GM18868 (cell line): ENCODE measurements around the gene RITA1.

Experiments used
- ATAC-seq: cut with Tn5 transposase; IDR thresholded peaks from one replicate; pipeline ENCODE4 v1.9.1; 2021; ENCODE audit warnings: mild to moderate bottlenecking, moderate library complexity; ENCODE audit not compliant: unreplicated experiment

Gene RITA1

GRCh38 chr12:113226696-113227568 lies 41.4 kb downstream of the RITA1 start:
- no peak for ATAC-seq

- no peak for ATAC-seq
Observed at GRCh38 chr12:113227686-113228391, 42.3 kb downstream of the RITA1 start.

GRCh38 chr12:113228394-113229028 lies 43.0 kb downstream of the RITA1 start:
- ATAC-seq = no peak

- ATAC-seq = peak; percentile 21
Observed at GRCh38 chr12:113230315-113231234, 45.1 kb downstream of the RITA1 start.

DNA sequence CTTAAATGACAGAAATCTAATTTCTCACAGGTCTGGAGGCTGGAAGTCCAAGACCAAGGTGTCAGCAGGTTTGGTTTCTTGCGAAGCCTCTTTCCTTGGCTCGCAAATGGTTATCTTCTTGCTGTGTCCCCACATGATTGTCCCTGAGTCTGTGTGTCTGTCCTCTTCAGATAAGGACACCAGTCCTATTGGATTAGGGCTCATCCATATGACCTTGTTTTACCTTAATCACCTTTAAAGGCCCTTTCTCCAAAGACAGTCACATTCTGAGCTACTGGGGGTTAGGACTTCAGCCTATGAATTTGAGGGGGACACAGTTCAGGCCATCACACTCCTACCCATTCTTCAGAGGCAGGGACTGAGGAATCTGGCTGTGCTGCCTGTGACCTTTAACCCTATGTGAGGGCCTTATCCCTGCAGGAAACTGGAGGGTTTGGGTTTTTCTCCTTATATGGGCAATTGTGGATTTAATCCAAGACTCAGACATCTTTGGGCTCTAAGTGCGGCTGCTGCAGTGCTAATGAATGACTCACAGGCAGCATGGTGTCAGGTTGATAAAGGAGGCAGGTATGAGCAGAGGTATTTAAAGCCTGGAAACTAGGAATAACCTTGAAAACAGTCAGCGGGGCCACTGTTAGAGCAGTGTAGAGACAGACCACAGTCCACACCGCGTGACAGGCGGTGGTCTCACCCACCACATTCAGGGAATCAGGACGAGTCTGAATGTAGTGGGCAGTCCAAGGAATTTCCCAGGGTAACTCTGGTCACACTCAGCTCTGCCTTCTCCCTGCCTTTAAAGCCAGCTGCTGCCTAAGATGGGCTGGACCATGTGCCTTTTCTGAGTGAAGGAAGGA lies 45.9 kb downstream of the RITA1 start:
- no peak for ATAC-seq

- no peak for ATAC-seq
Observed at GRCh38 chr12:113232089-113232839, 46.7 kb downstream of the RITA1 start.

DNA sequence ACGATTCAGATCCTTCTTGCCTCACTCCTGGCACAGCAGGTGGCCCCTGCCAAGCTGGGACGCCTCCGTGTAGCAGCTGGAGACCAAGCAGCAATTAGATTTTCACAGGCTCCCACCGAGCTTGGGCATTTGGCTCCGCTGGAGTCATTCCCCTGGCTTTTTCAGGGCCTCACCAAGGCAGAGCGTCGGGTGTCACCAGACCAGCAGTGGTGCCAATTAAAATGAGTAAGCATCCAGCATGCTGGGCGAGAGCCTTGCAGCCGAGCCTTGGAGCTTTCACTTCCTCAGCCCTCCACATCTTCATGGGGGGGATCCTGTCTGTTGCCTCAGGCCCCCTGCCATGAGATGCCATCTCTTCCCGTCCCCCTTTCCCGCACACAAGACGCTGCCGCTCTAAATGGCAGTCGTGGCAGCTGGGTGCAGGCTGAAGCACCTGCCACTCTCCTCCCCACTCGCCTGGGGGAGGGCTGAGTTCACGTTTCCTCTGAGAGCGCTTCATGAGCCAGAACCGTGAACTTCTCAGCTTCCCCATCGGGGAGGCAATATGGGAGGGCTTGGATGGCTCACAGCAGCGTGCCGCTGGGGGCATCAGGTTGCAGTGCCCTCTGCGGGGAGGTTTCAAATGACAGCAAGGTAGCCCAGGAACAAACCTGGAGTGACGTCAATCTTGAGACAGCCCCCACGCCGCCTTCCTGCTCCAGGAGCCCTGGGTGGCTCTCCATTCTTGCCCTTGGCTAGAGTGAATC lies 47.5 kb downstream of the RITA1 start:
- peak; percentile 58 for ATAC-seq

DNA sequence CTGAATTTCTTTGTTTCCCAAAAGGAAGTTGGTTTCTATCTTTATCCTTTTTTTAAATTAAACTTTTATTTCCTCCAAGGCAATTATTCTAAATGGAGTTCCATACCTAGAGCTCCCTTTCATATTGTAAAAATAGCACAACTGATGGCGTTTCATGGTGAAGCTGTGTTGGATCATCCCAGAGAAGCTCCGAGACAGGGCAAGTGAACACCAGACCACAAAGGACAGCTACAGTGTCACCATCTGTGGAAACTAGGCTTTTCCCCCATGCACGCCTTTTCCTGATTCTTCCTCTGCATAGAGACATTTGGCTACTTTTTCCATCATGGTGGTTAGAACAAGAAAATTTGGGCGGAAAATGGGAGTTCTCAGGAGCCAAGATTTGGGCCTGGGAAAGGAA lies 48.4 kb downstream of the RITA1 start:
- ATAC-seq = no peak

DNA sequence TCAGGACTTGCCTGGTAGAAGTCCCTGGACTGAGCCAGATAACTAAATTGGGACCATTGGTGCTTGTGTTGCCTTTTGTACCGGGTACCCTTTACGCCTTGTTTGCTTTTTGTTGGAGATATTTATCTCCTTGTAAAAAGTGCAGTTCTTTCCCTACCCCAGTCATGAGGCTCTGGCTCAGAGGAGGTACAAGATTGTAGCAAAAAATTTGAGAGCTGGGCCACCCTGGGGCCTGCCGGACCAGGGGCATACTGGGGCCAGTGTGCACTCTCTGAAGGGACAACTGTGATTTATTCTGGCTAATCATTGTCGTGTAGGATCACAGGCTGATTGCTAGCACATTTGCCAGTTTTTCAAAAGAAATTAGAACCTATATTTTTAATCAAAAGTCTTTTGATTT lies 49.0 kb downstream of the RITA1 start:
- ATAC-seq = no peak

DNA sequence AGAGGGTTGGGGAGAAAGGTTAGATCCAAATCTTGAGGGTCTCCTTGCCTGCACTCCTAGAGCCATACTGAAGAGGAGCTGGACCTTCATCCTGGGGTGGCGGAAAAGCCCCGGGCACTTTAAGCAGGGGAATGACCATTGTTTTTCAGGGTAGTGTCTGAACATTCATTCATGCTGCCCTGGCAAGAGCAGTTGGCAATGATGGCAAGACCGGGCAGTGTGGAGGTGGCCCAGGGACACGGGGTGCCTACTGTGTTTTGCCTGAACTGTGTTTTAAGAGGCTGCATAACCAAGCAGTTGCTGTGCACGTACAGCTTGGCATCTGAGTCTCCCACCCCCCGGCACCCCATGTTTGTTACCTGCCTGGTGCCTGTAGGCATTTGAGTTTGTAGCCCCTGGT lies 50.5 kb downstream of the RITA1 start:
- no peak for ATAC-seq

DNA sequence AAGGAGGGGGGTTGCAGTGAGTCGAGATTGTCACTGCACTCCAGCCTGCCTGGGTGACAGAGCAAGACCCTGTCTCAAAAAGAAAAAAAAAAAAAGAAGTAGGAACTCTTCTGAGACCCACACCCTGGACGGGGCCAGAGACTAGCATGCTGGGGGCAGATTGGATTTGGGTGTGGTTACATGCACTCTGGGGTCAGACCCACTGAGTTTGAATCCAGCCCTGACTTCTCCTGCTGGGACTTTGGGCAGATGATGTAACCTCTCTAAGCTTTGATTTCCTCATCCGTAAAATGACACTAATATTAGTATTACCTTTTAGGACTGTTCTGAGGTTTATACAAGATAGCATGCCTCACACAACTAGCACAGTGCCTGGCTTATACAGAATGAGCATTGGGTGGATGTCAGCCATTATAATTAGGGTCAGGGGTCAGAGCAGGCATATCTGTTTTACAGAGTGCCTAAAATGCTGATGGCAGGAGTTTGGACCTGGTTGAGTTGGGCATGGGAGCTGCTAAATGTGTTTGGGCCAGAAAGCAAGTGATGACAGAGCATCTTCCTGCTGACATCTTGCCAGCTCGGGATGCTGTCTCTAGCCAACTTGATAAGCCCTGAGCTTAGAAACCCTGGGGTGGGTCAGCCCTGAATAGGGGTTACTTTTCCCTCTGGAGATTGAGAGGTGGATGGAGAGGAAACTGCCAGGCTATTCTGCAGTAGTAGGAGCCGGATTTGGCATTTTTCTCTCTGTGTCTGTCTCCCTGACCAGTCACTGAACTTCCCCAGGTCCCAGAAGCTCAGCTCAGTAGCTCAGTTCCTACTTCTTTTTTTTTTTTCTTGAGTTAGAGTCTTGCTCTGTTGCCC lies 51.2 kb downstream of the RITA1 start:
- ATAC-seq = no peak

DNA sequence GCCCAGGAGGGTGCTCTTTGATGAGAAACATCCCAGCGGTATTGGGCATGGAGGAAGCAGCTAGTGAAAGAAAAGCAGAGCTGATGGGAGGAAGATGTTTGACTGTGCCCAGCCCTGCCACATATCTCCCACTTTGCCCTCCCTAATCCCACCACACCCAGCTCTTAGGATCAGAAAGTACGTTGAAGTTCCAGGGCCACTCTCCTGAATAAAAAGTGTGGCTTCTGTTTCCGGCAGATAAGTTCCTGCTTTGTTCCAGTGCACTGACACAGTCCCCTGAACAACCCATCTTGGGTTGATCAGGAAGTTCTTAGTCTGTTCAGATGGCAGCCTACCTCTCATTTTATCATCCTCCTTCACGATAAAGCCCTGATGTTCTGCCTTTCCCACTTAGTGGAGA lies 52.2 kb downstream of the RITA1 start:
- no peak for ATAC-seq

- ATAC-seq = no peak
Observed at GRCh38 chr12:113238309-113238708, 52.8 kb downstream of the RITA1 start.

DNA sequence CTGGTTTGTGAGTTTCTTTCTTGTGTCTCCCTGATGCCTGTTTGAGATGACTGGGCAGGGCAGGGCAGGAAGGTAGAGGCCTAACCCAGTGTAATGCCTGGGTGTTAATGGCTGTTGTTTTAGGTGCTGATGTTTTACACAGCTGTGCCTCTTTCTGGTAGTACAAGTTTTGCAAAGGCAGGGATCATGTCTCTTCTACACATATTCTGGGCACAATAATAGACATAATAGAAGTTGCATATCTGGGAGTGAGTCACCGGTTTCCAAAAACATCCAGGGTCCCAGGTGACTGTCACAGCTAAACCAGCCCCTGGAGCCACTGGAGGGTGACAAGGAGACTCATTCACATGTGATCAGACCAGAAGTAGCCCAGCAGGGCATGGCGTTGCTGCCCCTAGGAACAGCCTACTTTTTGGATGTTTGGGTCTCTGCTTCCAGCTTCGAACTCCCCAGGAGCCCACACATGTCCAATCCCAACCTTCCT lies 53.8 kb downstream of the RITA1 start:
- ATAC-seq = no peak

- no peak for ATAC-seq
Observed at GRCh38 chr12:113239811-113240331, 54.4 kb downstream of the RITA1 start.

- no peak for ATAC-seq
Observed at GRCh38 chr12:113240395-113240794, 54.9 kb downstream of the RITA1 start.
